Muscle of leg (tissue), 11 donors: ENCODE measurements around the gene MAGI2. TPM values are rescaled to one million over a fixed set of nuclear protein-coding genes. Genes with fewer than 3 reads are reported as not detected.

Experiments used
- DNase-seq: peaks from one replicate; pipeline ENCODE4 v3.0.0; 2013
- H3K27ac ChIP-seq: one replicate; pipeline ENCODE4 v1.5.1; 2013; ENCODE audit warnings: mild to moderate bottlenecking, low read length, control low read depth
- H3K27me3 ChIP-seq: one replicate; pipeline ENCODE4 v1.6.1; 2013; ENCODE audit warnings: low read length; ENCODE audit not compliant: control insufficient read depth, insufficient read depth
- H3K36me3 ChIP-seq: one replicate; pipeline ENCODE4 v1.6.1; 2013; ENCODE audit warnings: low read length; ENCODE audit not compliant: control insufficient read depth, insufficient read depth
- H3K4me1 ChIP-seq: one replicate; pipeline ENCODE4 v1.6.1; 2013; ENCODE audit warnings: low read length; ENCODE audit not compliant: control insufficient read depth, insufficient read depth
- H3K4me3 ChIP-seq: one replicate; pipeline ENCODE4 v1.5.1; 2013; ENCODE audit warnings: low read length, control low read depth
- H3K9me3 ChIP-seq: replicated peaks from 2 replicates; pipeline ENCODE4 v1.6.1; 2013; ENCODE audit warnings: low read depth, low read length; ENCODE audit not compliant: control insufficient read depth
- WGBS: methylation state at CpG from one replicate; pipeline ENCODE4 v1.1.5; 2013; ENCODE audit warnings: missing lambda C conversion rate; ENCODE audit not compliant: insufficient coverage; 5-methylcytosine and 5-hydroxymethylcytosine counted together
- polyA plus RNA-seq, 8 donors: library from polyadenylated mRNA; unstranded; fragments of 120-200 nt; gene quantifications; one replicate each; pipeline versions ENCODE4 v1.2.1 to v1.2.3, GENCODE V29; 2013; ENCODE audit warnings: inconsistent platforms in 1 of 8, low replicate concordance in 1 of 8; ENCODE audit not compliant: insufficient read length in 8 of 8, insufficient read depth in 1 of 8
- total RNA-seq: library from RNA; stranded (reverse); fragments of 120-200 nt; gene quantifications from one replicate; pipeline ENCODE4 v1.2.4, GENCODE V29; 2013

The MAGI2 gene
- total and polyA plus RNA-seq, 9 donors: 3.5 to 6.3 (median 5.2) TPM

- Histone ChIP-seq H3K36me3 (no peaks in the 10 kb centered on the region), H3K9me3 (no peaks in the 10 kb centered on the region)
- no peak for DNase-seq
These were observed 1469.5 kb downstream of the MAGI2 start for GRCh38 chr7:77983973-77984372.

DNA sequence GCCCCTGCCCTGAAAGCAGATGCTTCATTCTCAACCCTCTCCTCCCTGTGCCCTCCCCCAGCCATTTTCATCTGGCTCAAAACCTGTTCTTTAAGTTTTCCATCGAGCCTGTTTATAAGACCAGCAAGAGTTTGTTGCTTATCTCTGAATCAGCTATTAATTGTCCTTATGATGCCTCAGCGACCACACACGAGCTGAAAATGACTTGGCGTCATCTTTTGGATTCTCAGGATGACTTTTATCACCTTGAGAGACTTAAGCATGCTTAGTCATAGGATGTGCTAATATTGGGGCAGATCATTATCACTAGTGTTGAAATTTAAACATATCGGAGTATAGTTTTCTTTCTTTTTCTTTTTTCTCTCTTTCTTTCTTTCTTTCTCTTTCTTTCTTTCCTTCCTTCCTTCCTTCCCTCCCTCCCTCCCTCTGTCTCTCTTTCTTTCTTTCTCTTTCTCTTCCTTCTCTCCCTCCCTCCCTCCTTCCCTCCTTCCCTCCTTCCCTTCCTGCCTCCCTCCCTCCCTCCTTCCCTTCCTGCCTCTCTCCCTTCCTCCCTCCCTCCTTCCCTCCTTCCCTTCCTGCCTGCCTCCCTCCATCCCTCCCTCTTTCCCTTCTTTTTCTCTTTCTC lies 1470.4 kb downstream of the MAGI2 start:
- no peak overlapping the region for H3K4me3 ChIP-seq
- no peaks in the 10 kb centered on the region for H3K9me3 ChIP-seq
- no peak for DNase-seq
- 83% methylated on average over 1 of the region's 5 CpGs for whole genome bisulfite sequencing
- no peaks in the 10 kb centered on the region for H3K4me1 ChIP-seq
- no peaks in the 10 kb centered on the region for H3K27me3 ChIP-seq
- H3K27ac ChIP-seq: no peak overlapping the region
- H3K36me3 ChIP-seq: no peaks in the 10 kb centered on the region

More at GRCh38 chr7:77983973-77984372, 1469.5 kb downstream of the MAGI2 start:
- no peaks in the 10 kb centered on the region for H3K27me3 ChIP-seq
- WGBS: 100% methylated on average over 1 of the region's 4 CpGs
- H3K4me3 ChIP-seq: no peak overlapping the region
- H3K27ac ChIP-seq: no peak overlapping the region
- no peaks in the 10 kb centered on the region for H3K4me1 ChIP-seq

GRCh38 chr7:77980087-77980713 lies 1473.3 kb downstream of the MAGI2 start:
- Histone ChIP-seq H3K4me3 (no peak overlapping the region), H3K36me3 (no peaks in the 10 kb centered on the region), H3K27me3 (no peaks in the 10 kb centered on the region), H3K4me1 (no peaks in the 10 kb centered on the region), H3K9me3 (no peaks in the 10 kb centered on the region), H3K27ac (no peak overlapping the region)
- DNase-seq: no peak
- 94% methylated on average over 2 of the region's 3 CpGs for WGBS

GRCh38 chr7:77979219-77979618 lies 1474.2 kb downstream of the MAGI2 start:
- no peak overlapping the region for H3K4me3 ChIP-seq
- H3K4me1 ChIP-seq: no peaks in the 10 kb centered on the region
- no peak overlapping the region for H3K27ac ChIP-seq
- no peaks in the 10 kb centered on the region for H3K27me3 ChIP-seq
- no peaks in the 10 kb centered on the region for H3K9me3 ChIP-seq
- WGBS: 82% methylated on average over 2 of the region's 5 CpGs
- H3K36me3 ChIP-seq: no peaks in the 10 kb centered on the region
- DNase-seq: no peak

DNA sequence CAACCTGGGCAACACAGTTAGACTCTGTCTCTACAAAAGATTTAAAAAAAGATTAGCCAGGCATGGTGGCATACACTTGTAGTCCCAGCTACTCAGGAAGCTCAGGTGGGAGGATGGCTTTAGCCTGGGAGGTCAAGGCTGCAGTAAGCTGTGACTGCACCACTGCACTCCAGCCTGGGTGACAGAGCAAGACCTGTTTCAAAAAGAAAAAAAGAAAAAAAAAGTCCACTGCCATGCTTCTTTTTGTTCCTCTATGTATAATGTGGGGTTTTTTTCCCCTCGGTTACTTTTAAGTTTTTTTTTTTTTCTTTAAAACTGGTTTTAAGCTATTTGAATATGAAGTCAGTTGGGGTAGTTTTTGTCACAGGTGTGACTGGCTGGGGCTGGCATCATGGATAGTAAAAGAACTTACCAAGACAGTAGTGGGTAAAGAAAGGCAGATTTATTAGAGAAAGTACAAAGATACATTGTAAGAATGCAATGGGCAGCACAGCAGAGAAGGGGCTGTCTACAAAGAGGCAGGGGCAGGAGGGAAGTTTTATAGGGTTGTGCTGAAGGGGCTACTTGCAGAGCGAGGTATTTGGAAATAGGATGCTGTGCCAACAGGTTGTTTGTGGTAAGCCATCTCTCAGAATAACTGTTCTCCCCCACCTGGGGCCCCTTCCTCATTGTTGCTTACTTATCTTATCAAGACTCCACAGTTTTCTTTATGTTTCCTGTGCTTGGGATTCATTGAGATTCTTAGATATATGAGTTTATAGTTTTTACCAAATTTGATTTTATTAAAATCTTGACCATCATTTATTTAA lies 1477.6 kb downstream of the MAGI2 start:
- Histone ChIP-seq H3K4me3 (no peak overlapping the region), H3K27ac (no peak overlapping the region), H3K27me3 (no peaks in the 10 kb centered on the region), H3K36me3 (no peaks in the 10 kb centered on the region), H3K9me3 (no peaks in the 10 kb centered on the region), H3K4me1 (no peaks in the 10 kb centered on the region)
- DNase-seq: no peak
- WGBS: no CpG with 5 or more reads among the region's 2 CpGs

DNA sequence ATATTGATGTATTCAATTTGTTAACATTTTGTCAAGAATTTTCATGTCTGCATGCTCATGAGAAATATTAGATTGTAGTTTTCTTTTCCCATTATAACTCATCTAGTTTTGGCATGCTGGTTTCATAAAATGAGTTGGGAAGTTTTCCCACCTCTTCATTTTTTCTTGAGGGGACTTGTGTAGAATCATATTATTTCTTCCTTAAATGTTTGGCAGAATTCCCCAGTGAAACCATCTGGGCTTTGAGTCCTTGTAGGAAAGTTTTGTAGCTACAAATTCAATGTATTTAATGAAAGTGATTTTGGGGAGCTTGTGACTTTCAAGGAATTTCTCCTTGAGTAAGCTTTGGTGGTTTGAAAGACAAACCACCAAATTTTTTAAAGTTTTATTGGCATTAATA lies 1481.7 kb downstream of the MAGI2 start:
- Histone ChIP-seq H3K27me3 (no peaks in the 10 kb centered on the region), H3K36me3 (no peaks in the 10 kb centered on the region), H3K9me3 (no peaks in the 10 kb centered on the region), H3K4me3 (no peak overlapping the region), H3K27ac (no peak overlapping the region), H3K4me1 (no peaks in the 10 kb centered on the region)
- DNase-seq: peak; percentile 69

DNA sequence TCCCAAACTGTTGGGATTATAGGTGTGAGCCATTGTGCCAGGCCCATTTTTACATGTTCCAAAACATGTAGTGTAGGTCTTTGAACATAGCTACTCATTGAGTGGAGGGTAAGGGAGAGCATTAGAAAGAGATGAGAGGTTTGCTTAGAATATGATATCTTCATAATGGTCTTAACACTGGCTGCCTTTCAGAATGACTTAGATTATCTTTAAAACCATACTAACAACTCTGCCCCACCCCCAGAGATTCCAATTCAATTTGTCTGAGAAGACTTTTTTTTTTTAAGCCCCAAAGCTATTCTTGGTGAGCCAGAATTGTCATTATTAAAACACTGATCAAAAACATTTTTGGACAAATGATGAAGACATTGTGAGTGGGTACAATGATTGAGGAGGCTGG lies 1486.0 kb downstream of the MAGI2 start:
- no peak for DNase-seq
- H3K4me3 ChIP-seq: no peak overlapping the region
- H3K36me3 ChIP-seq: no peaks in the 10 kb centered on the region
- H3K9me3 ChIP-seq: no peaks in the 10 kb centered on the region
- H3K27ac ChIP-seq: no peak overlapping the region
- no peaks in the 10 kb centered on the region for H3K27me3 ChIP-seq
- H3K4me1 ChIP-seq: no peaks in the 10 kb centered on the region
